CD4-positive, alpha-beta T cell treated with Interleukin-15 for 4 hours (primary cell): Measurements from ENCODE around the gene INPP5J.
"Not testable (repeated sequence)": the region's sequence is repeated elsewhere in the genome, so short reads cannot be mapped to it uniquely, and the experiment has no call there.

ENCODE experiments used
- DNase-seq: peaks from one replicate; pipeline ENCODE4 v3.0.0-alpha.2; 2020; ENCODE audit warnings: low spot score

Gene INPP5J, protein sequence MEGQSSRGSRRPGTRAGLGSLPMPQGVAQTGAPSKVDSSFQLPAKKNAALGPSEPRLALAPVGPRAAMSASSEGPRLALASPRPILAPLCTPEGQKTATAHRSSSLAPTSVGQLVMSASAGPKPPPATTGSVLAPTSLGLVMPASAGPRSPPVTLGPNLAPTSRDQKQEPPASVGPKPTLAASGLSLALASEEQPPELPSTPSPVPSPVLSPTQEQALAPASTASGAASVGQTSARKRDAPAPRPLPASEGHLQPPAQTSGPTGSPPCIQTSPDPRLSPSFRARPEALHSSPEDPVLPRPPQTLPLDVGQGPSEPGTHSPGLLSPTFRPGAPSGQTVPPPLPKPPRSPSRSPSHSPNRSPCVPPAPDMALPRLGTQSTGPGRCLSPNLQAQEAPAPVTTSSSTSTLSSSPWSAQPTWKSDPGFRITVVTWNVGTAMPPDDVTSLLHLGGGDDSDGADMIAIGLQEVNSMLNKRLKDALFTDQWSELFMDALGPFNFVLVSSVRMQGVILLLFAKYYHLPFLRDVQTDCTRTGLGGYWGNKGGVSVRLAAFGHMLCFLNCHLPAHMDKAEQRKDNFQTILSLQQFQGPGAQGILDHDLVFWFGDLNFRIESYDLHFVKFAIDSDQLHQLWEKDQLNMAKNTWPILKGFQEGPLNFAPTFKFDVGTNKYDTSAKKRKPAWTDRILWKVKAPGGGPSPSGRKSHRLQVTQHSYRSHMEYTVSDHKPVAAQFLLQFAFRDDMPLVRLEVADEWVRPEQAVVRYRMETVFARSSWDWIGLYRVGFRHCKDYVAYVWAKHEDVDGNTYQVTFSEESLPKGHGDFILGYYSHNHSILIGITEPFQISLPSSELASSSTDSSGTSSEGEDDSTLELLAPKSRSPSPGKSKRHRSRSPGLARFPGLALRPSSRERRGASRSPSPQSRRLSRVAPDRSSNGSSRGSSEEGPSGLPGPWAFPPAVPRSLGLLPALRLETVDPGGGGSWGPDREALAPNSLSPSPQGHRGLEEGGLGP

DNA sequence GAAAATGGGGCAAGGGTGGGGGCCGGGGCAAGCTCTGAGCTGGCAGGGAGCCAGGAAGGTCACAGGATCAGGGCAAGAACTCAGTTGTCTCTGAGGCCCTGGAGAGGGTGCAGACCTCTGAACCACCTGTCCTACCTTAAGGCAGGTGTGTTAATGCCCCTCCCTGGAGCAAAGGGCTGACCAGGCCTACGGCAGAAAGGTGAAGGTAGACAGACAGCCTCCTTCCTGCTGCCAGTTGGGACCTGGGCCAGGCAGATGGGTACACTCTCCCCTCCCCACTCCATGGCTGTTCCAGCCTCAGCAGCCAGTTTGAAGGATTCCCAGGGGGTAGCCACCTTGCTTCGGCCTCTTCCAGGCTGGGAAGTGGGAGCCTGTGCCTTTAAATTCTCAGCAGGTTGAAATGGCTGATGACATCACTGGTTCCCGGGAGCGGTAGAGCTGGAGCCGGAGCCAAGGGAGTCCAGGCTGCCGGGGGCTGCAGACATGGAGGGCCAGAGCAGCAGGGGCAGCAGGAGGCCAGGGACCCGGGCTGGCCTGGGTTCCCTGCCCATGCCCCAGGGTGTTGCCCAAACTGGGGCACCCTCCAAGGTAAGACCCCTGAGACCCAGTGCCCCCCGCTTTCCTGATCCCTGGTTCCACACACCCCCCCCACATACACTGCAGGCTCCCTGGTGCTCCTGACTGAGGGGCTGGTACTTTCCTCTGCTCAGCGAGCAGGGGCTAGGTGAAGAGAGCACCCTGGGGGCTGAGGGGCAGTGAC is at the start of gene INPP5J:
Gene INPP5J (plus strand): TSS at position 435 of the 760 bp plus-strand sequence. CDS start 49 bp downstream, at position 484.
- DNase-seq, result no peak

DNA sequence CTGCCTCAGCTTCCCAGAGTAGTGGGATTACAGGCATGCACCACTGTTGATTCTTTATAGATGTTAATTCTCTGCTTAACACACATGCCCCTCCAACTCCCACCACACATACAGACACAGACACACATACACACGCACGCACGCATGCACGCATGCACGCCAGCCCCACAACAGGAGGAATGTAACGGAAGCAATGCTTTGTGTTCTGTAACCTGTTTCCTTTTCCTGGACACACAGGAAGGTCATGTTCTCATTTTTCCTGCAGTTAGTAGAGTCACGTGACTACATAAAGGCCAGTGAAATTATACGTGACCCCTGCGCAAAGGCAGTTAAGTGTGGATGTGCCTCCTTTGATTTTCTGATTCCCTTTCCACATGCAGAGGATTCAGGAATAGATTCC is 49.6 kb upstream of the INPP5J start:
- DNase-seq, result not testable (repeated sequence)

DNA sequence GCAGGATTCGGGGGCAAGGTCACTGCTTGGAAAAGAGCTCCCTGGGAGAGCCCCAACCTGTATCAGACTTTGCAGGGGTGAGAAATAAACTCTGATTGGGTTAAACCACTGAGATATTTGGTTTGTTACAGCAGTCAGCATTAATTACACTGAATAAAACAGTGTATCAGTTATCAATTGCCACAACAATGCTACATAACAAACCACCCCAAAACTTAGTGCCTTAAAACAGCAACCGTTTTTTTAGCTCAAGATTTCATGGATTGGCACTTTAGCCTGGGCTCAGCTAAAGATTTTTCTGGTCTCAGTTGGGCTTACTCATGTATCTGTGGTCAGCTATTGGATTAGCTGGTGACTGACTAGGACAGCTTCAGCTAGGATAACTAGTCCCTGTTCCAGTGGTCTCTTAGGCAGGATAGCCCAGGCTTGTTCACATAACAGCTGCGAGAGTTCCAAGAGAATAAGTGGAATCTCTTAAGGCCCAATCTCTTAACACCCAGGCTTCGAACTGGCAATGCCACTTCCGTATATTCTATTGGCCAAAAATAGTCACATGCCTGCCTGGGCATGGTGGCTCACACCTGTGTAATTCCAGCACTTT is 49.1 kb upstream of the INPP5J start:
- DNase-seq, result not testable (repeated sequence)

DNA sequence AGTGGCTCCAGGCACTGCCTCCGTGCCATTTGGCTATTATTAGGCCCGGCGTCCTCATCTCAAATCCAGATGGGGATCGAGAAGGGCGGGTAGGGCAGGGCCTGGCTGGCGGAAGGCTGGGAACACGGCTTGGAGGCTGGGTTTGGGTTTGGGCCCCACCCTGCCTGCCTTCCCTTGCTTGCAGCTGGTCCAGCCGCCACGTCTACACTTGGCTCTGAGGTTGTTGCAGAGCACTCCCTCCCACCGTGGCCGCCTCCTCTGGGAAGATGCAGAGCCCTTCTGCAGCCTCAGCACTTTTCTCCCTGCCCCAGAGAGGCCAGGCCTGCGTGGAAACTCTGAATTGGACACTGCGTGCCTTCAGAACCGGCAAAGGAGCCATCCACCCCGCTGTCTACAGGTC is 46.8 kb upstream of the INPP5J start:
- DNase-seq, result no peak

DNA sequence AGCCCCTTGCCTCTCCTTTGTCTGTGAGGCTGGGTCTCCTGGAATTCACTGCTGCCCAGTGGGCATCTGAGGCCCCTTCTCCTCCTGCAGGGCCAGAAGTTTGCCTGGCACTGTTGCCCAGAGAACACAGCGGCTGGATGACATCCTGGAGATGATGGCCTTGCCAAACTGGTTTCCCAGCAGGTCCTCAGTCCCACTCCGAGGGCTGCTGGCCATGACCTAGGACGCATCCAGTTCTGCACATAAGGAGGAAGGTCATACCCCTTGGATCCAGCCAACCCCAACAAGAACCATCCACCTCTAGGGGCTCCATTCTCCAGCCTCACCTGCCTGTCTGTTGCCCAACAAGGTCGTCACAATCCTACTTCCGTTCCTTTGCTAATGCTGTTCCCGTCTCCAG is 45.1 kb upstream of the INPP5J start:
- DNase-seq, result no peak

DNA sequence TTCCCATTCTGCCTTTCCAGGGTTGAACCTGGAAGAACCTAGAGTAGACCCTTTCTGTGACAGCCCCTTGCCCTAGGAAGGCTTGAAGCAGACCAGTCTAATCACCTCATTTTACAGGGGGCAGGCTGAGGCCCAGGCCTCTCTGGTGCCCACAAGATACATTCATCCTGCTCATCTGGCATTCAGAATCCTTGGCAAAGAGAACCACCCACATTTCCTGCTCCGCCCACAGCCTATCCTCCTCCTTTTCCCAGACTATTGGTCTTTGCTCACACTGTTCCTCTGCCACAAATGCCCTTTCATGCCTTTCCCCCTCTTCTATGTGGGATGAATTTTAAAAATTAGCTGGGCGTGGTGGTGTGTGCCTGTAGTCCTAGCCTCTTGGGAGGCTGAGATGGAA is 44.4 kb upstream of the INPP5J start:
- not testable (repeated sequence) for DNase-seq

DNA sequence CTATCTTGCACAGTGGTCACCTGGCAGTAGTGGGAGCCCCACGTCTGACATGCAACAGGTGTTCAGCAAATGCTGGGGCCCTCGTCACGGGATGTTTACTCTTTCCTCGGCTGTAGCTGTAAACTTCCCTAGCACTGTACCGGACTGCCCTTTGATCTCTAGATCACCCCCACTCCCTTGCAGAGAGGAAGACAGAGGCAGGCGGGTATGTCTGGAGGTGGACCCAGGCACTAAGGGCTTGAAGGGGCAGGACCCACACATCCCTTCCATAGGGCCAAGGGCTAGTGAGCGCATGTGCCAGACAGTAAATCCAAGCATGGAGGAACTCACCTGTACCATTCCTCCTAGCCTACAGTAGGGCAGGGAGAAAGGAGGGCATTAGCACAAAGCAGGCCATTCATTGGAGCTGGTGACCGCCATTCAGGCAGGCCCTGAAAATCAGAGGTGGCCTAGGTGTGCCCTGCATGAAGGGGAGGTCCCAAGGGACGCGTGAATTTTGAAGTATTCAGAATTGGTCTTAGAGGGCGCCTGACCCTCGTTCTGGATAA is 43.6 kb upstream of the INPP5J start:
- no peak for DNase-seq

DNA sequence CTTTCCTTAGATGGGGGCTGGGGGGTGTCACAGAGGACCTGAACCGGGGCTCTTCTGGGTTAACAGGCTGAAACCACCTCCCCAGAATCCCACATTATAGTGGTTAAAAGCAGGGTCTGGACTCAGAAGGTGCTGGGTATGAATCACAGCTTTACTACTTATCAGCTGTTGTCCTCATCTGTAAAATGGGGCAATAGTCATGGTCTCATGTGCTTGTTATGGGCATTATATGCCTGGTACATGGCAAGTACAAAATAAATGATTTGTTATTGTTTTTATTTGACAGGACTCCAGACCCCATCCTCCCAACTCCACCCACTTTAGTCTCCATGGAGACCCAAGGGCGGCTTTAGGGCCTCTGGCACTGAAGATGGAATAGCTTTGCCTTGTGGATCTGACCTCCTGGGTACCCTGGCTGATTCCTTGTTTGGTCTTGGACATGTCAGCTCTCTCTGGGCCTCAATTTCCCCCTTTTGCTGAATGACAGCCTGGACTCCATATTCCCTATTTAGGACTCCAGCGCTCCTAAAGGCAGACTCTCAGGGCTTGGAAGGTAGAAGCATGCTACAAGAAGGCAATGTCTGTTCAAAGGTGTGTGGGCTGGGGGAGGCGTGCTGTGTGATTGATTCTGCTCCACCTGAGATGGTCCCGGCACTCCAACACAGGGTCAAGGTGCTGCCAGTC is 42.5 kb upstream of the INPP5J start:
- DNase-seq, result no peak

DNA sequence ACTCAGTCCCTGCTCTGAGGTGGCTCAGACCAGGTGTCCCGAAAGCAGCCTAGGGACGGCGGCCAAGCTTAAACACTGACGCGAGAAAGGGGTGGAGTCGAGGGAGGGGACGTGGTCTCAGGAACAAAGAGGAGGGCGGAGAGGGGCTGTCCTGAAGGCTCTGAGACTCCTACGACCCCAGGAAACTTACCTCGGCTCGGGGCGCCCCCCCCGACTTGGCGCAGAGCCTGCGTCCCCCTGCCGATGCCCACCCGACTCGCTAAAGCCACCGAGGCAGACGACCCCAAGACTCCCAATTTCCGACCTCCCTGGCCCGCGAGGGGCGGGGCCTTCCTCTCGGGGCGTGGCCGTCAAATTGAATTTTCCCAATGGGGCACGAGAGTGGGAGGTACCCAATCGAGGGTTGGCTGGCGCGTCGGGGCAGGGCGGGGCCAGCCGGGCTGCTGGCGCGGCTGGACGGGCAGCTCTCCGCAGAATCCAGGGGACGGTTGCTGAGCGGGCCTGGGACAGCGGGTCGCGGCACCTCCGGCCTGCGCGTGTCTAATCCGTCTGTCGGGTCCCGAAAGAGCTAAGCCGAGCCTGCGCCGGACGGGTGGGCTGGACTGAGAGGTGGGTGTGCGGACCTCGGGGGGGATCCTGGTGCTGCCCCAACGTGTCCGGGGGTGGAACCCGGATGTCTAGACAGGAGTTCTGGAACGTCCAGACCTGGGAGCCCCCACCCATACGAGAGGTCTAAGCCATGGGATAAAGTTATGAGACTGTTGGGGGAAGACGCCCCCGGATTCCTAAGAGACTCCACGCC is 41.7 kb upstream of the INPP5J start, which contains the start of gene SMTN:
Gene SMTN (plus strand): TSS at position 471 of the 802 bp plus-strand sequence. CDS start 1,941 bp downstream, outside the sequence.
- DNase-seq, result peak; percentile 84

DNA sequence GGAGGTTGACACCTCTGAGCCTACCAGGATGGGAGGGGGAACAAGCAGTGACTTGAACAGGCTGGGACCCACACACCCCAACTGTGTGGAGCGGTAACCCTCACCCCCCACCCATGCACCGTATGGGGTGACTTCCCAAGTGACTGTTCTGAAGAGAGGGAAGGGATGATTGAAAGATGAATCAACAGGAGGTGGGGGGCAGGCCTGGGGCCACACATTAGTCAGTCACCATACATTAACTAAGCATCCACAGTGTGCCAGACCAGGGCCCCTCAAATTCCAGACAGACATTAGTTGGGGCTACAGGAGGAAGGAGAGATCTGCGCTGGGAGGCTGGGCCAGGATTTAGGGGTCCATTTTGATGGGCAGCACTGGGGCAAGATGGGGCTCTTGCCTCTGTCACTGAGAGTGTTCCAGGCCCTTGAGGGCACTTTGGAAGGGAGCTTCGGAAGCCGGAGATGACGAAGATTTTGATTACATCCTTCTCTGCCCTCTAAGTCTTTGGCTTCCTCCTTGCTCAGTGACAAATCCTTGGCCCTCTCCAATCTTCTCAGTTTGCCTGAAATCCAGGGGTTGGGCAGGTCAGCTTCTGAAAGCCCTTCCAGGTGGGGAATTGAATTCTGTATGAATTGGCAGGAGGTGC is 40.7 kb upstream of the INPP5J start:
- DNase-seq, result no peak

DNA sequence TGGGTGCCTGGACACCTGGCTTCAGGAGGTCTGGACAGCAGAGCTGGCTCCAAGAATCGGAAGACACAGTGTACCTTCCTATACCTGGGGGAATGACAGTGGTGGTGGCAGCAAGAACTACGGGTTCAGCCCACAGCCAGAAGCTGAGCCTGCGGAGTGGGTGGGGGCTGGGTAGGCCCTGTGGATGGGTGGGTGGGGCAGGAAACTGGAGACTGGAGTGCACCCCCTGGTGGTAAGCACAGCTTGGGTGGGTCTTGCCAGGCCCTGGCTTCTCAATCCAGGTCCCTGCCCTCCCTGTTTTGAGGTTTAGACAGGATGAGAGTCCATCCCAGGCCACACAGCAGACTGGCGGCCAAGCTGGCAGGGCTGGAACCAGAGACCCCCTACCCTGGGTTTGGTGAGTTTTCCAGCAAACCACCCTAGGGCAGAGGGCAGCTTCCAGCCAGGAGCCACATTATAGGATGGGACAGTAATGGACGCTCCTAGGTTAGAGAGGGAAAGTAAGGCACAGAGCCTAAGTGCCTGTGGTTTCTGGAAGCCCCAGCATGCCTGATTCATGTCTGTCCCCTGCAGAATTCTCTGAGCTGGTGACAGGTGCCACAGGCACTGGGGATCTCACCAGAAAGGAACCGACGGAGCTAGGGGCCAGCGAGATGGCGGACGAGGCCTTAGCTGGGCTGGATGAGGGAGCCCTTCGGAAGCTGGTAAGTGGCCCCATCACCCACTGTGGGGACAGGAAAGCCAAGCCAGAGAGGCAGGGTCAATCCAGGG is 40.0 kb upstream of the INPP5J start:
- peak; percentile 10 for DNase-seq

DNA sequence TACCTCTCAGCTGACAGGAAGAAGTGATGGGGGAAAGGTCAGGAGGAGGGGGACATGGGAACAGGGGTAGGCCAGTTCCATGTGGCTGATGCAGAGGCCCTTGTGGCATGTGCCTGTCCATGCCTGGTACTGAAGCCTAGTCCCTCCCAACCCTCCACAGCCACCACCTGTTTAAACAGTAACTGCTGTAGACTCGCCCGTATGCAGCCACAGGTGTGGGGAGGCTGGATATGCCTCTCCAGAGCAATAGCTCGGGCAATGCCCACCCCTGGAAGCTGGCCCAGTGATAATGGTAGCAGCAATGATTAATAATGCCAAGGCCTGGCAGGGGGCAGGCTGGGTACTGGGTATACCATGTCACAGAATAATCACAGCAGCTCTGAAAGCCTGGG is 39.4 kb upstream of the INPP5J start:
- DNase-seq, result no peak

DNA sequence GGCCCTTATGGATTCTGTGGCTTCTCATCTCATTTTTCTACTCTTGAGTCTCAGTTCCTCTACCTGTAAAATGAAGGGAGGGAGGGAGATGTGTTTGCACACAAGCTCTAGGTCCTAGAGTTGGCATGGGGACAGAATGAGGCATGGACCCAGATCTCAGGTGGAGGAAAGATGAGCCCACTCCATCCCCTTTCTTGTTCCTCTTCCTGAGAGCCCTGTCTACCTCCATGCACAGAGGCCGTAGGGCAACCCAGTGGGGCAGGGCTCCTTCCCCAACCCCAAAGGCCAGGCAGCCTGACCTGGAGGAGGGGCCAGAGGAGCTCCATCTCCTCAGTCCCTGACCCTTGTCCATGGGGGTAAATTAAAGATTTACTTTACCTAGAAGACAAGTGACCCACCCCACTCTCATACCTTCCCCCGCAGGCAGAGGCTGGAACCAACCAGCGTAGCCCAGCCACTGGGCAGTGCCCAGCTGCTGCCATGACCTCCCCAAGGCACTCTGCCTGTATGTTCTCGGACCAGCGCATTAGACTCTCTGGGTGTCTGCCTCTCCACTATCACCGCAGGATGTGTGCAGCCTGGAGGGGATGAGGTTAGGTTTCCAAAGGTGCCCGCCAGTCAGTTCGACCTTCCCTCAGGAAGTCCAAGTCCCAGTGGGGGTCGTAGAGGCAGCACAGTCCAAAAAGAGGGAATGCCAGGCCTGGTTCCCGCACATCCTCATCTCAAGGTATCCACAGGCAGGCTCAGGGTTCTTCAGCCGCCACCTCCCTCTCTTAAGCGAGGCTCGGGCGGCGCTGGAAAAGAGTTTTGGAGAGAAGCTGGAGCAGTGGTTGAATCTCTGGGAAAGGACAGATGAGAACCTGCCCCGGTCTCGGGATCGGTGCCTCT is 38.6 kb upstream of the INPP5J start:
- no peak for DNase-seq

DNA sequence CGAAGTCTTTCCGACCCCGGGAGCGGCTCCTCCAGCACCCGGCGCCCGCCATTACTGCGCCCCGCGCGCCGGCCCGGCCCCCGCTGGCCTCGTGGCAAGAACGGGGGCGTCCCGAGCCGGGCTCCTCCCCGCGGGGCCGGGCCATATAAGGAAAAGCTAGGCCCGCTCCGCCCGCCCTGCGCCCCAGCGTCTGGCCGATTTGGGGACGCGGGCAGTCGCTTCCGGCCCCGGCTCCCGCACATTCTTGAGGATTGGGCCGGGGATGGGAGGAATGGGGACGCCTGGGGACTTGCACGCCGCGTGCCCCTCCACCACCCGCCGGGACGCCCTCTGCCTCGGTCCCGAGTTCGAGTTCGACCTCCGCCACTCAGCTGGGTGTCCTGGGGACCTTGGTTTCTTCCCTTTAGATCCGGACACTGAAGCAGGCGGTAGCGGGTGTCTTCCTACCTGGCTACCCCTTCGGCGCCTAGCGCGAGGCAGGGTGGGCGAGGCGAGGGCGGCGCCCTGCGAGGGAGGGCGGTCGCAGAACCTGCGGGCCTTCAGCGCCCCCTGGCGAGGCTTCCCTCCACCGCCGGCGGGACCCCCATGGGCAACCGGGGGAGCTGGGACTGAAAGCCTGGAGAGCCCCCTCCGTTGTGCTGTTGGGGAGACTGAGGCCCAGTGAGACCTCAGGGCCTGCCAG is 37.8 kb upstream of the INPP5J start:
- peak; percentile 78 for DNase-seq

DNA sequence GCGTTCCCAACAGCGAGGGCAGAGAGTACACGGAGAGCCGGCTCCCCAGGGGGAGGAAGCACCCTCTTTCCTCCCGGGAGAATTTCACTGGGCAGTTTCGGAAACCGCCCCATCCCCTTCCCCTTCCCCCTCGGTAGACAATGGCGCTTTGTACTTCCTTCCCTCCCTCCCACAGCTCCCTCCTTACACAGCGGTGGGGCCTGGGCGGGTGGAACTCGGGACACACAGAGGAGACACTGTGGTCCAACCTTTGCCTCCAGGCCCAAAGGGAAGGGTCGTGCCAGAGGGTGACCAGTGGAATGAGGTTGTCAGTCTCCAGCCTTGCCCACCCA is 37.3 kb upstream of the INPP5J start:
- no peak for DNase-seq

DNA sequence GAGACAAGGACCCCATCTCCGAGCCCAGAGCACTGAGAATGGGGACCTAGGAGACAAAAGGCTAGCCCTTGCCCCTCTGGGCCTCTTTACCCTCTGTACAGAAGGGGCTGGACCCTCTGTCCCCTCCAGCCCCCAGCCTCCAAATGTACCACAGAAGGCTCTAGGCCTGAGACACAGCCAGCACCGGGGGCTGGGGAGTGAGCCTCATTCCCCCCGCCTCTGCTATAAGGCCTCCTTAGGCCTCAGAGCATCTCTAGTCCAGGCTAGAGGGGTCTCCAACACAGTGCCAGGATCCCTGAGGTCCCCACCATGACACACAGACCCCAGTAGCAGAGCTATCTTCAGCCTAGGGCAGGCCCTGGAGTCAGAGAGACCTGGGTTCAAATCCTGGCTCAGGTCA is 36.8 kb upstream of the INPP5J start:
- no peak for DNase-seq
